Measurements from ENCODE around the gene PLPP3.

PLPP3 gene

DNA sequence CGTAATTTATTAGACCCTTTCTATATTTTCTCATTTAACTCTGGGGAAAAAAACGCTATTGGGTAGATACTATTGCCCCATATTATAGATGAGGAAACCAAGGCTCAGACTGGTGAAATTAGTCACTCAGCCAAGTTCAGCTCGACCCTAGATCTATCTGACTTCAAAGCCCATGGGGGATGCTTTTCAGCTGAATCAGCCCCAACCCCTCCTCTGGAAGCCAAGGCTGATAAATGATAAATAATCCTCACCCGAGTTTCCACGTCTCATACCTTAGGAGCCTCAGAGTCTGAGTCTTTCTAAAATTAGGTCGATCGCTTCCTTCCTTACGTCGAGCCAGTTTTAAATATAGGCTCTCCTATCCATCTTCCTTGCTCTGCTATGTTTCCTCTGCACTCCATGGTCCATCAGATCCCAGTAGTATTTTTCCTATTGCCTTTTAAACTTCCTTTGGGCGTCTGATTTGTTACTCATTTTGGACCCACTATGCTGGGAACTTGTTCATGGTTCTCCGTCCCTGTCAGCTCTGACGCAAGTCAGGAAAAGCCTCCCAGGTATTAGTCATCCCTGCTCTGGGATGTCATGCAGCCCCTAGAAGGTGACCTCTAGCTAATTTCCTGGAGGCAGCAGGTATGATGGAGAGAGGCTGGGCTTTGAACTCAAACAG is 122.8 kb downstream of the PLPP3 start:
- no peak for DNase-seq

DNA sequence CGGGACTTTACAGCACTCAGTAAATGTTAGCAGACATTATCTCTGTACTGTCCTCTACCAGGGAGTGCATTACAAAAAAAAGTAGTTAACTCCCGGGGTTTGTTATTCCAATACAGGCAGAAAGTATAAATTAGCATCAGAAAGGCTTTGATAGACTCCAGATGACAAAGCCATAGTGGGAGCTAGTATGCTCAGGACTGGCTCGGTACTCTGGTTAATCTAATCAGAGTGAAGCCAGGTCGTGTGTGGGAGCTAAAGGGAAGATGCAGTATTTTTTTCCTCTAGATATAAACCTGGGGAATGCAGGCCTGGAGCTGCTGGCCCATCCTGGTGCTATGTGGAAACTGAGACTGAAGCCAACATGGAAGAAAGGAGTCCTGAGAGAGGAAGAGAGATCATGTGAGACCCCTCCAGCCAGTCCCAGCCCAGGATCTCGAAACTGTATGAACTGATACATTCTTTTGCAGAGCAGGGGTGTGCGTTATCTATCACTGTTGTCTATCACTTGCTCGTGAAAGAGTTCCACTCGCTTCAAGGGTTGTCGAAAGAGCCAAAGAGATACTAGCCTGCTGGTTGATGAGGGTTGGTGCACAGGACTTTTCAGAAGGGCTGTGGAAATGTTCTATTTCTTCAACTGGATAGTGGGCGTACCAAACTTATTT is 125.8 kb downstream of the PLPP3 start:
- DNase-seq, result no peak

DNA sequence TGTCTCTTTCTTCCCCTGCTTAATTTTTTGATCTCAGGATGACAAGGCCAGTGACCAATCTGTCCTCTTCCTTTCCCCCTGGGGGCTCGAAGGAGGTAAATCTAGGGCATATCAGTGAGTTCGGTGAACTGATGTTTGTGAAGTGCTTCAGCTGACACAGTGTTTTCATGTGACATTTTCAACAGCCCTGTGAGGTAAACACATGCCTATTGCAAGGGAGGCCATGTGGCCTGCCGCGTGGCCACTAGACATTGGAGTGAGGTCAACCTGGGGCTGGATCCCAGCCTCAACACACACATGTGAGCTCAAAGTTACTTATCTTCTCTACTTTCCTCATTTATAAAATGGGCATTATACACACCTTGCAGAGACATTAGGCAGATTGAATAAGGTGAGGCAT is 126.3 kb downstream of the PLPP3 start:
- no peak for DNase-seq

DNA sequence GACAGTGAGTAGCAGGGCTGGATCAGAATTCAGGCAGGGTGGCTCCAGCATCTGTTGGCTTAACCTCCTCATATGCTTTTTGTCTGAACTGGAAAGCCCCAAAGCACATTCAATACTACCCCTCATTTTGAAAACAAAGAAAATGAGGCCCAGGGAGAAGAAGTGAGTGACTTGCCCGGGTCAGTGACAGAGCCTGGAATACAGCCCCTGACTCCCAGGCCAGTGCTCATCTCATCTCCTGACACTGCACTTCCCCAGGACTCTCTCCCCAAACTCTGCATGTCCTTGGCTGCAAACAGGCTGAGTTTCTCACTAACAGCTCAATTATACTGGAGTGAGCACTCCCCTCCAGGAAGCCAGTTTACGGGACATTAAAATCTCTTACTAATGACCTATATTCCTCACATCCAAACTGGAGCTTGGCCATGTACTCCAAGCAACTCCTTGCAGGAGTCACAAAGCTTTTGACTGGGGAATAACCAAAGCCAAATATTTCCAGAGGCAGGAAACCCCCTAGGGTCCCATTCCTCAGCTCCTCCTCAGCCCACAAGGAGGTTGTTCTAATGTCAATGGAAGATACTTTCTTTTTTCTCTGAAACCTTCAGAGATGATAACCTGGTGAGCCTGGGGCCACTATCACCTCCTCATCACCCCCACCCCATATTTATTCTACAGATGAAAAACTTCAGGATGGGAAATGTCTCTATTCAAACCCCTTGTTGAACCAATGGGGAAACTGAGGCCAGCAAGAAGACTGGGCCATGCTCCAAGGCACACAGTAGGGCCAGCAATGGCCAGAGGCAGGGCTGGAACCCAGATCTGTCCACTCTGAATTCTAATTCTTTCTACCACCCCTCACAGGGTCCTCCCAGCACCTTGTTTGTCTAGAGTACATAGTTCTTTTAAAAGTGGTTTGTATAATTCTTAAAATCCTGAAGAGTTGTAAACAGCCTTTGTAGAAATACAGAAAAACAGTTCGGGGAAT is 127.0 kb downstream of the PLPP3 start:
- no peak for DNase-seq

DNA sequence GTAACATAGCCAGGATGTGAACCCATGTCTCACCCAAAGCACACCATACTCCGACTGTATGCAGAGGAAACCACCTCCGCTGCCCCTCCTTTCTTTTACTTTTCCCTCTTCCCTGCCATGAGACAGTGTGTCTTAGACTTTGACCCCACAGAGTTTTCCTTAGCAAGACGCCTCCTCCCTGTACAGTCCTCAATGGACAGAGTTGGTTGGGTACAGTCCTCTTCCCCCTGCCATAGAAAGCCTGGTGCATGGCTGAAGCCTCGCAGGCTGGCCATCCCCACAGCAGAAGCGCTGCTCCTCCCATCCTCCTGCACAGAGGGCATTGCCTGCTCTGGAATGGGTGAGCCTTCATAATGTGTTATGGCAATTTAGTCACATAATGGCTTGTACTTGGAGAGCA is 127.9 kb downstream of the PLPP3 start:
- DNase-seq, result no peak

DNA sequence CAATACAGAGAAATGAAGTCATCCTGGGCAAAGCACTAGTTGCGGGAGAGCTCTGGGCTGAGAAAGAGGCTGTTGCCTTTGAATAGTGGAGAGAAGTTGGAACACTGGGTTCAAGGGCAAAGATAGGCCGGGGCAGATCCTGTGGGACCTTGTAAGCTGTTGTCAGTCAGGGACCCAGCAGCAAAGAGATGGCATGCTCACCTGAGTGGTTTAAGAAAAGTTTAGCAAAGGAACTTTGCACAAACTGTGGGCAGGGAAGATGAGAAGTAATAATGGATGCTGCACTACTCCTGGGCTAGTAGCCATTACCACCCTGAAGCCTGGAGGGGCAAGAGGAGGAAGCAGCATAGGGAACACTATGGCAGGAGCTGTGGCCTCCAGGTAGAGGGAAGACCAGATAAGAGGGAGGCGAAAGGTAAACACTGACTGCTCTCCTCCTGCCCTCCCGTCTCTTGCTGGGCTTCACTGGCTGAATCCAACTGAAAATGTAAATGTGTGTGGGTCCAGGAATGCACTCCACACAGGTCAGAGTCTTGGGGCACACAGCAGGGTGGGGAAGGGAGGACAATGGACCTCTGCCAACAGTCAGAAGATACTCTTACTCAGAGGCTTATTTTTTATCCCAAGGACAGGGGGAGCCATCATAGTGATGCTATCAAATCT is 129.2 kb downstream of the PLPP3 start:
- no peak for DNase-seq

DNA sequence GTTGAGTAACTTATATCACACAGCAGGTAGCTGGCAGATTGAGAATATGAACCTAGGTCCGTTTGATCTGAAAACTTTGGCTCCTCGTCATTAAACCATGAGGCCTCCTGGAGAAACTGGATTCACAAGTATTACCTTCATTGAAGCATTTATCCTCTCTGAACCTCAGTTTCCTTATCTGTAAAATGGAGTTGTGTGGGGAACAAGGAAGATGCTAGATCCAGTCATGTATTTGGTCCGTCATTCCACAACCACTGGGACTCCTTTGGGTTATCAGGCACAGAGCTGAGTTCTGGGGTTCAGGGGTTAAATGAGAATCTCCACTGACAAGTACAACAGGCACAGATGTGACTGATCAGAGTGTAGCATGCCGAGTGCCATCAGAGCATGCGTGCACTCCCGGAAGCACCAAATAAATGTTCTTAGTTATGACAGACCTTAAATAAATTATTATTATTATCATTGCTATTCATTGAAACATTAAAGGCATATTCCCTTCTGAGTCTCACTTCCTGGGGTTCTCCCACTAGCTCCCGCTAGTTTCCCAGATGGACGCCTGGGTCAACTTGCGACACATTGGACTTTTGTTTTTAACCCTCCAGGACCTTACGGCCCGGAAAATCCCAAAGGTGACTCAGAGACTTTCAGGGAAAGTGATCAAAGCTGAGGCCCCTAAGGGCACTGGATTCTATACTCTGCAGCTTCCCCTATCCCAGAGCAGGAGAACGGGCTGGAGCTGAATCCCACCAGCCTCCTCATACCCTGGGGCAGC is 130.6 kb downstream of the PLPP3 start:
- DNase-seq, result no peak

DNA sequence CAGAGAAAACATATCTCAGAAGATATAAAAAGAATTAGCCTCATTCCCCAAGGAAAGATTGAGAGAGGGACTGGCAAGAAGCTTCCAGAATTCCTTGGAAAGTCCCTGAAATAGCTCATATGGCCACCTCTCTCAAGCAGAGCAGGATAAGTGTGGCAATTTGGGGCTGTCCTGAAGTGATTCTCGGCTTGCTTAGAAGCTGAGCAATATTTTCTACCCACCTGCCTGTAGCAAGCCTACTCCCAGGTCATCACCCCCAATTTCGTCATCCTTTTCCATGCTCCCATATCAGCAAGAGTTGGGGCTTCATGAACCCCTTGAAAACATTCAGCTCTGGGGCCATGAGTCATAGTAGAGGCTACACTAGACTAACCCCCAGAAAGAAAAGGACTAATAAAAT is 131.5 kb downstream of the PLPP3 start:
- no peak for DNase-seq

DNA sequence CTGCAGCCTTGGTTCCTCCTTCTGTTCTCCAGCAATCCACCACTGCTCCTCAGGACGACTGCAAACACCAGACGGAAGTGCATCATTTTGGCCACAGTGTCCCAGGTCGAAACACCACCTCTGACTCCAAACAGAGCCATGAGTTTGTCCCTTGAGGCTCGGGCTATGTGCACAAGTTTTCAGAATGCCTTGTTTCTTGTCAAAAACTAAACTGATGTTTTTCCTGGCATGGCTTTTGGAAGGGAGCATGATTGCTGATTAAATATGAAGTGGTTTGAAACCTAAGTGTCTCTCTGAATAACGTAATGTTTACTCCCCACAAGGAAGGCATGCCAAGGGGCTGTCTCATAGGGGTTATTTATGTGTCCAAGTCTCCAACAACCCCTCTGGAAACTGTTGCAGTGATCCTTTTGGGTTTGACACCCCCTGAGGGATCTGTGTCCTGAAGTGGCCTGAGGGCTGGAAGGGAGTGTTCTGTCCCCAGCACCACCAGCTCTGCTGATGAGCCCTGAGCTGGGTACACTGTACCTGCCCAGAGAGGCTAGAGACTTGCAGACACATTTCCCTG is 132.7 kb downstream of the PLPP3 start:
- no peak for DNase-seq

DNA sequence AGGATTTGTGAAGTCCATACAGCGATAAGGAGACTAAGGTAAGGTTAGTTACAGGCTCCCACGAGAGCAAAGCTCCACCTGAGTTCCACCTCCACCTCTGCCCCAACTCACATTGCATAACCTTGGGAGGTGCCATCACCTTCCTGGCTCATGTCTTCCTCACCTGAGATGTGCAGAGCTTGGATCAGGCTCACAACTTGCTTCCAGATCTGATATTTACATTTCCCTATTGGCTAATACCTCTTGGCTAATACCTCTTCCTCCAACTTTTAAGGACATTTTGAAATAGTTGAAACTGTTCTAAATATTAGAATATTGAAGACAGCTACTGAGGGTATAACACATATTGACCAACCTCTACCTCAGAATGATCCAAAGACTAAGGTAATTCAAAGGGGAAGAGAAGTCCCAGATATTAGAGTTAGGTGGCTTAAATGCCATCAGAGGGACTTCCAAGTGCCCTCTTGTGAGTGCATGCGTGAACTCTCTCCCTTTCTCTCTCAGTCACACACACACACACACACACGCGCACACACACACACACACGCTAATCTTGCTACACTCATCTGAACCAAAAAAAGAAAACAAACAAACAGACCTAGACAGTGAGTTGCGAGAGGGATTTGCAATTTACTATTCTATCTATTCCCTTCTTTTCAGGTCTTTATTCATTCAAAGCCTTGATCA is 134.3 kb downstream of the PLPP3 start:
- DNase-seq, result no peak

Measured in GOT3 (cell line).